Tibial artery (tissue), 4 donors: ENCODE results near the gene ZBP1.
A peak's percentile ranks its signal among the peaks of the same experiment; 100 is the strongest.

Experiments used
- DNase-seq, 2 donors: peaks; one replicate each; pipeline ENCODE4 v3.0.0-alpha.2; 2019
- H3K27ac ChIP-seq, 2 donors: fragments of 200-600 bp; sonication (generic) in 1 of 2; 1 replicate in 1 of 2; 2 replicates in 1 of 2; pipeline ENCODE4 v1.5.1; 2018 to 2019; ENCODE audit warnings: mild to moderate bottlenecking in 1 of 2
- H3K27me3 ChIP-seq, 2 donors: fragments of 200-600 bp; sonication (generic) in 1 of 2; one replicate each; pipeline versions ENCODE4 v1.5.1 to v1.6.0; 2016 to 2019
- H3K36me3 ChIP-seq, 3 donors: fragments of 200-600 bp; sonication (generic) in 2 of 3; one replicate each; pipeline ENCODE4 v1.5.1; 2016 to 2019; ENCODE audit warnings: mild to moderate bottlenecking in 2 of 3
- H3K4me1 ChIP-seq, 4 donors: fragments of 200-600 bp; sonication (generic) in 2 of 4; 1 replicate in 3 of 4; 2 replicates in 1 of 4; pipeline ENCODE4 v1.5.1; 2016 to 2019
- H3K4me3 ChIP-seq, 2 donors: fragments of 200-600 bp; sonication (generic) in 1 of 2; 1 replicate in 1 of 2; 2 replicates in 1 of 2; pipeline ENCODE4 v1.5.1; 2018 to 2019; ENCODE audit warnings: mild to moderate bottlenecking in 2 of 2
- H3K9me3 ChIP-seq, 3 donors: fragments of 200-600 bp; sonication (generic) in 1 of 3; one replicate each; pipeline ENCODE4 v1.5.1; 2016 to 2019
- CTCF ChIP-seq, 2 experiments: fragments of 200-600 bp in 1 of 2; fragments of 450-650 bp in 1 of 2; IDR thresholded peaks; one replicate each; pipeline ENCODE4 v1.5.1; 2017 to 2019; ENCODE audit warnings: antibody characterized with exemption in 2 of 2, mild to moderate bottlenecking in 1 of 2, moderate library complexity in 1 of 2
- intact Hi-C: fragments of 100-400 bp; cut with DNase I; formaldehyde crosslinking; loops from one replicate; pipeline ENCODE4 v1.15.0; 2023; ENCODE audit warnings: low total_unique reads

The ZBP1 gene

DNA sequence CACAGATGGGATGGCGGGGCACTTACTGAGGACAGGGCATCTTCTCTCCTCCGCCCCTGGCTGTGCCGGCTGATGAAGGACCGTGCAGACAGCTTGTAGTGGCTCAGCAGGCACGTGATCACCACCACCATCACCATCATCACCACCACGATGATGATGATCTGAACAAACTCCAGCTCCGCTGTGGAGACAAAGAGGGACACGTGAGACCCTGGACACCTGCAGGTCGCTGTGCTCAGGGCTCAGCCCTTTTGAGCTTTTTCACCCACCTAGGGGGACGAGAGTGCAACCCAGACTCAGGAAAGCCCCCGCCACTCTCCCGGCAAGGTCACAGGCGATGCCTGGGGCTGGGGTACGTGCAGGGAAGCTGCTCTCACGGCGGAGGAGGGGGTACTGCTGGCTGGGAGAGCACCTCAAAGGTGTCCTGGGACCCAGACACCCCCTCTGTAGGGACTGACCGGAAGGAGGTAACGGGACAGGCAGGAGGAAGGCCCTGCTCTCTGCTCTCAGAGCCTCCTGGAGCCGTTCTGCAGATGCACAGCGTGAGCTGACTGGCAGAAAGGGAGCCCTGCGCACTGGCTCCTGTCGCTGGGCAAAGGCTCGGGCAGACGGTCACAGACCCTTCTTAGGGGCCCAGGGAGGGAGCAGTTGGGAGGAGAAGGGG, 39.4 kb upstream of the ZBP1 start:
- Histone ChIP-seq H3K9me3 (no peaks in the 10 kb centered on the region), H3K4me1 (peaks cover 0 to 91% (median 53%) of the 10 kb centered on the region in 4 donors), H3K27ac (peak overlapping the region; percentile 48 to 71), H3K36me3 (peaks cover 29 to 49% (median 32%) of the 10 kb centered on the region in 3 donors), H3K27me3 (no peaks in the 10 kb centered on the region), H3K4me3 (no peak overlapping the region)
- intact Hi-C loops, result loop anchor here (5.0 kb wide), 2 partner anchors 308 to 428 kb away; no protein-coding TSS in a partner anchor
- no peak for TF ChIP-seq CTCF (IDR thresholded peaks at IDR 0.05)
- DNase-seq, result peak; percentile 15 to 61

- Histone ChIP-seq H3K27me3 (no peaks in the 10 kb centered on the region), H3K36me3 (peaks cover 29 to 49% (median 32%) of the 10 kb centered on the region in 3 donors), H3K9me3 (no peaks in the 10 kb centered on the region), H3K27ac (peak overlapping the region; percentile 61 to 71), H3K4me3 (no peak overlapping the region), H3K4me1 (peaks cover 0 to 88% (median 52%) of the 10 kb centered on the region in 4 donors)
- TF ChIP-seq CTCF (IDR thresholded peaks at IDR 0.05), result no peak
- peak in 1 of 2 donors; percentile 66 for DNase-seq
- intact Hi-C loops, result loop anchor here (5.0 kb wide), 2 partner anchors 308 to 428 kb away; no protein-coding TSS in a partner anchor
Measured at GRCh38 chr20:57658833-57659516, 38.7 kb upstream of the ZBP1 start.

GRCh38 chr20:57658447-57658832, 38.2 kb upstream of the ZBP1 start:
- no peak for TF ChIP-seq CTCF (IDR thresholded peaks at IDR 0.05)
- intact Hi-C loops, result loop anchor here (5.0 kb wide), 2 partner anchors 309 to 429 kb away; no protein-coding TSS in a partner anchor
- Histone ChIP-seq H3K9me3 (no peaks in the 10 kb centered on the region), H3K36me3 (peaks cover 32 to 53% (median 34%) of the 10 kb centered on the region in 3 donors), H3K4me1 (peaks cover 0 to 82% (median 48%) of the 10 kb centered on the region in 4 donors), H3K27ac (peak overlapping the region; percentile 61 to 71), H3K27me3 (no peaks in the 10 kb centered on the region), H3K4me3 (no peak overlapping the region)
- DNase-seq, result no peak

DNA sequence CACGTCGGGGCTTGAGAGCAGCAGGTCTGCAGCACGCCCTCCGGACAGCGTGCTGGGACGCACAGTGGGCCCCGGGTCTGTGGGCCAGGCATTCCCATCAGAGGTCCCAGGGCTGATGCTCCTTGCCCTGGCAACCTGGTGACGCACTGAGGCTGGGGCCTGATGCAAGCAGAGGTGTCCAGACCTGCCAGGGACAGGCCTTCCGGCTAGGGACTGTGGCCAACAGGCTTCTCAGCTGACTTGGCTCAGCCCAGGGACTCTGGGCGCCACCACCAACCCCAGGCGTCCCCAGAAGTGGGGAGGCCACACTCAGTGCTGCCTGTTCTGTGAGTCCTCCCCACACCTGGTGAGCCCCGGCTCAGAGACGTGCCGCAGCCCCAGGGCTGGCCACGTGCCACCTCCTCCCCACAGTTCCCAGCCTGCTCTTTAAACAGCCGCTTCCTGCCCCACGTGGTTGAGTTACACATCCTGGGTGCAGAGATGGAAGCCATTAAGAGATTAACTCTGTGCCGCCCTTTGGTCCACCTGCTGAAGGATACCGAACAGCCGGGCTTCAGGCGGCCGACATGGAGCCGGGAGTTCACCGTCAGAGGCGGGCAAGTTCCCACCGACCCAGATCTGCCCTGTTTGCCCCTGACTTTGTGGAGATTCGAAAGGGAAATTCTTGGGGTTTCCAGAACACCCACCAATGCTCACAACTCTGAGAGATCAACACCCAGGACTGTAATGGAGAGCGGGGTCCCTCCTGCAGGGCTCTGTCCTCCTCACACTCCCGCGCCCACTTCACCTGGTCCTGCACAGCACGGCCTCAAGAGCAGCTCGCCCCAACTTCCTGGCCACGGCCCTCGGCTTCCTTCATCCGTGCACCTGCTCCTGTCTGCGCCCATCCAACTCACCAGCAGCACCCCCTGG, 37.6 kb upstream of the ZBP1 start:
- TF ChIP-seq CTCF (IDR thresholded peaks at IDR 0.05), result no peak
- H3K4me3 ChIP-seq, result no peak overlapping the region
- no peaks in the 10 kb centered on the region for H3K27me3 ChIP-seq
- DNase-seq, result peak in 1 of 2 donors; percentile 92
- peaks cover 0 to 76% (median 42%) of the 10 kb centered on the region in 4 donors for H3K4me1 ChIP-seq
- peaks cover 36 to 60% (median 36%) of the 10 kb centered on the region in 3 donors for H3K36me3 ChIP-seq
- intact Hi-C loops, result loop anchor here (5.0 kb wide), 2 partner anchors 310 to 430 kb away; no protein-coding TSS in a partner anchor
- H3K27ac ChIP-seq, result peak overlapping the region; percentile 61 to 71
- H3K9me3 ChIP-seq, result no peaks in the 10 kb centered on the region
